HG02571 (cell line): Measurements from ENCODE around the gene S100A6.

Experiments used
- ATAC-seq: cut with Tn5 transposase; IDR thresholded peaks from one replicate; pipeline ENCODE4 v1.9.1; 2021; ENCODE audit warnings: mild to moderate bottlenecking, moderate library complexity; ENCODE audit not compliant: unreplicated experiment

The S100A6 gene

DNA sequence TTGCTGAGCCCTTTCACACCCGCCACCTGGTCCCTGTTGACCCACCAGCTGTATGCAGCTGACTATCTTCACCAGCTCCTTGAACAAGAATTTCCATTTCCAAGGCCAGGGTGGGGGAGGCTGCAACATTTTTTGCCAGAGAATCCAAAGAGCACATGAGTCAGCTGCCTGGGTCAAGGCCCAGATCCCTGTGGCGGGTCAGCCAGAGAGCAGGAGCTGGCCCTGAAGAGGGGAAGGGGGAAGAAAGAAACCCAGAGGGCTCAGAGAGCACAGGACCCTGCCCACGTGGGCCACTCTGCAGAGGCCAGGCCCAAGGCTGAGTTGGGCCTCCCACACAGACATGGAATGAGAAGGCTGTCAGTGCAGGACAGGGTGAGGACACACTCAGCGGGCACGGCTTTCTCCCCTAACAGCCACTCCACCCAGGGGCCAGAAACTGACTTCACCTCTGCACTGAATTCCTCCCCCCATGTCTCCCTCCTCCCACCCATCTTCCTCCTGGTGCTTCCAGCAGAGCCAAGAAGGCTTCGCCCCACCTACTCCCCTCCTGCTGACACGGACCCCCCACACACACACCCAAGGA lies 28.9 kb downstream of the S100A6 start:
- no peak for ATAC-seq

DNA sequence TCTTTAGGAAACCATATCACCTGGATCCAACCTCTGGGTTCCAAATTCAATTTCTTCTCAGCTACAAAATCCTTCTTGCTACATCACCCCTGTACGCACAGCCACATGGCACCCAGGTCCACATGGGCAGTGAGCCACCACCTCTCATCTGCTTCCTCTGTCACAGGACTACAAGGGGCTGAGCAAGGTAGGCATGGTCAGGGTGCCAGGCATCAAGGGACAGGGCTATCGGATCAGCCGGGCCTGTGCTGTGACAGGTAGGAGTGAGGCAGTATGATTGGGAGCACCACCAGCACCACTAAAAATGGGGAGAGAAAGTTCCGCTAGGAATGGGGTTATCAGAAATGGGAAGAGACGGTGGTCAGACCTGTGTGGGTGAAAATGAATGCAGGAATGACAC lies 29.4 kb downstream of the S100A6 start:
- ATAC-seq = no peak

DNA sequence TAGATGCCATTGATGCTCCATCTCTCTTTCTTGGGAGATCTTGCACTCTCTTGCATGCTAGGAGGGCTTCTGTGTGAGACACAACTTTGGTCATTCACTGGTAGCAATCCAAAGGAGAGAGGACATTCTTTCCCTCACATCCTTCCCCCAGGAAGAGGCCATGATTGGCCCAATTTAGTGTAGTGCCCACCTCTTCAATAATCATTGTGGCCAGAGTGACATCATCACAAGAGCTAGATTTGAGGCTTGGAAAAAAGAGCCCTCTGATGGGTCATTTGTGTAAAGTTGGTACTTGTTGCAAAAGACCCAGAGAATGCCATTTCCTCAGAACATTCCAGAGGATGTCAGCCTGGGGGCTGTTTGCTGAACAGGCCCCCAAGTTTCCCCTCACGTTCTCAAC lies 30.2 kb downstream of the S100A6 start:
- no peak for ATAC-seq

DNA sequence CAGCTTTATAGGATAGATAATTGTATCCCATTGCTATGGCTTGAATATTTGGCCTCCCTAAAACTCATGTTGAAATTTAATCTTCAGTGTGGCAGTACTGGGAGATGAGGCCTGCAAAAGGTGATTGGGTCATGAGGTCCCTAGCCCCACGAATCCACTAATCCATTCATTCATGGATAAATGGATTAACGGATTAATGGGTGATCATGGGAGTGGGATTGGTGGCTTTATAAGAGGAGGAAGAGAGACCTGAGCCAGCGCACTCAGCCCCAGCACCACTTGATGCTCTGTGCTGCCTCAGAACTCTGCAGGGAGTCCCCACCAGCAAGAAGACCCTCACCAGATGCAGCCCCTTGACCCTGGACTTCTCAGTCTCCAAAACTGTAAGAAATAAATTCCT lies 32.0 kb downstream of the S100A6 start:
- ATAC-seq = no peak

DNA sequence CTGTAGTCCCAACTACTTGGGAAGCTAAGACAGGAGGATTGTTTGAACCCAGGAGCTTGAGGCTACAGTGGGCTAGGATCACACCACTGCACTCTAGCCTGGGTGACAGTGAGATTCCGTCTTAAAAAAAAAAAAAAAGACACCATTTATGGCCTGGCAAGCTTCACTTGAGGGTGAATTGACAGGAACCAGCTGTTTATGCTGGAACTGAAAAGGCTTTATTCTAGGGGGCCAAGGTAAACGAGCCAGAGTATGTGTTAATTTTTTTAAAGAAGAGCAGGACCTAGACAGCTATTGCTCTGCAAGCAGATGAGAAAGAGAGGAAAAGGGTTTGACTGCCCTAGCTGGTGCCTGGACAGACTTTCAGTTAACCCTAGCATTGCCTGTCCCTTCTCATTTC lies 37.0 kb downstream of the S100A6 start:
- no peak for ATAC-seq

DNA sequence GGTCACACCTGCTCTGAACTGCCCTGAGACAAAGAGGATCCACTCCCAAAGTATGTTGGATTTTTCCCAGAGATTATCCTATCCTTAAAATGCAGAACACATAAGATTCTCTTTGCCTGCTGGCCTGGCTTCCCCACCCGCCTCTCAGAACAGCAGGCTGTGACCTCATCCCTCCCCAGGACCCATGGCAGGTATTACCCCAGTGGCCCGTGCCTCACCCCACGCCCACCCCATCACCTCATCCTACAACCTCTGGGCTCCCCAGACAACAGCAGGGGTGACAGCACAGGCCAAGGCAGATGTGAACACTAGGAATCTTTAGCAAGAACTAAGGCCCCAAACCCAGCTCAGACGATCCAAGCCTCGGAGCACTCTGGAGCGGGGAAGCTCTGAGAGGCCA lies 40.3 kb downstream of the S100A6 start:
- no peak for ATAC-seq

DNA sequence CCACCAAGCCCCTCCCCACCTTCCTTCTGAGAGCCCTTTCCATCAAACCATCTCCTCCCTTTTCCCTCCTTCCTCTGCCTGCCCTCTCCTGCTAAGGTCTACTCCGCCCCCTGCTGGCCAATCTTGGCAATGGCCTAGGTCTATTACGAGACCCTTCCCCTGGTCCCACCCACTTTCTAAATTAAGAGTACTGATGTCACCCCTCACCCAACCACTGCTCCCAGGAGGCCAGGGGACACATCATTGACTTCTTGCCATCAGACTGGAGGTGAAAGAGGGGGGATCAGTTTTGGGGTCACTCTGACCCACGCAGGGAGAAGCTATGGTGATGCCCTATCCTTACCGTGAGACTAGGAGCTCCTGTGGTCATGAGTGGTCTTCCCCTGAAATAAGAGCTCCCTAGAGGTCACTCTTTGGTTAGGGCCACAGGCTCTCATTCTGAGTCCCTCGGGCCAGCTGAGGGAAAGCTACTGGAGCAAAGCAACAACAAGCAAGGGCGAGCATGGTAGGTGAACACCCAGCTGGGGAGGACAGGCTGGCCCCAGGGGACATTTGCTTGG lies 40.7 kb downstream of the S100A6 start:
- no peak for ATAC-seq

DNA sequence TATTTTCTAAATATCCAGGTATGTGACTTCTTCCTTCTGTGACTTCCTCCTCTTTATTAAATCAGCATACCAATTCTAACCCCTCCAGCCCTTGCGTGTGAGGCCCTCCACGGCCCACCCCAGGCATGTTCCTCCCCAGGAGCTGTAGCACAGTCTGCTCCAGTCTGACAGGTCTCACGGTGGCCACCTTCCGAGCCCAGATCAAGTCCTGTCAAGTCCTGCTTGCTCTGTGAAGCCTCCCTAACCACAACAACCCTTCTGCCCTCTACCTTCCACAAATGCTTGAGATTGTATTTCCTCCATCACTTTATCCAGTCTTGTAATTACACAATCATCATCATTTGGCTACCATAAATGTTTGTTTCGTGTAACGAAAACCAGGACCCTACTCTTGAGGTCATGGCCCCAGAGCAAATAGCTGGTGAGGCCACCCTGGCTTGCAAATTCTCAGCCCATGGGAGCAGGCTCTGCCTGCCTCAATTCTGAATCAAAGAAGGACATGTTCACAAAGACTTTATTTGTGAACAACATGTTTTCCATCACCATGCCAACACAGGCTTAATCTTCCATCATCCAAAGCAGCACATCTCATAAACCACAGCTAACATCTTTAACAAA lies 42.3 kb downstream of the S100A6 start:
- no peak for ATAC-seq

DNA sequence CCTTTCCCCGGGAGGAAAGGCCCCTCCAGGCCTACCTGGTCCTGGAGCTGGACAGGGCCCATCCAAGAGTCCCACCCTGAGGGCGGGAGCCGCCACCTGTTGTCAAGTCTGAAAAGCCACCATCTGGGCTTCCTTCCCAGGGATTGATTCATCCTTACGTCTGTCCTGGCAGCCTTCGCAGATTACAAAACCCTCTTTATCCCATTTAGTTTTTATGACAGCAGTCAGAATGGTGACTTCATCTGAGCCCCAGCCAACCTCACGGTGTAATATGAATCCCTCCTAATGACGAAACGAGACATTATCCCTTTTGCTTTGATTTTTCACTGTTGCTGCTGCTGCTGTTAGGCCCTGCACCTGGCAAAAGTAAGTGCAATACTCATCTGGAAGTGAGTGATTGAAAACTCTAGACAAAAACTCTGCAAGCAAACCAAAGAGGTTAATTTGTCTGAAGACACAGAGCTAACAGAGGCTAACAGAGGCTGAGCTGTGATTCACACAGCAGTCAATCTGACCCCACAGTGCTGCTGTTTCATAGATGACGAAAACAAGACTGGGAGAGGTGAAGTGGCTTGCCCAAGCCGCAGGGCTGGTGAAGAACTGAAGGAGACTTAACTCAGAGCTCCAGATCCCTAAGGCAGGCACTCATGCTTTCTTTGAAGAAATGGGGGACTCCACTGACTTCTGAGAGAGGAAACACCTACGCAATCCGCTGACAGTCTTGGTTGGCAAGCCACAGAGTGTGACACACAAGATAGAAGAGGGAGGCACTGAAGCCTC lies 45.3 kb downstream of the S100A6 start:
- no peak for ATAC-seq

DNA sequence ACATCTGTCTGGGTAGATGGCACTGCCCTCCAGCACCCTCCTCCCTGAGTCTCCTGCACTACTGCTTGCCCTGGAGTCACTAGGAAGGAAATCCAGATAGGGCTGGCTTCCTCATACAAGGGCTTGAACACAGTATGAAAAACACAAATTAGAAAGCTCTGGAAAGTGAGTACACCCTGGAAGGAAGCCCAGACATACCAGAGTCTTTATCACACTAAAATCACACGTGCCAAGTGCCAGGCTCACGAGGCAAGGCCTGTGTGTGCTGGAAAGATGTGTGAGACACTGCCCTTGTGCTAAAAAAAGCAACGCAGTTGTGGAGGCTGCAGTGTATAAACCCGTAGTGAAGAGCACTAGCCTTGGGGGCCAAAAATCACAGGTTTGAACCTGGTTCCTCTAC lies 47.1 kb downstream of the S100A6 start:
- no peak for ATAC-seq

DNA sequence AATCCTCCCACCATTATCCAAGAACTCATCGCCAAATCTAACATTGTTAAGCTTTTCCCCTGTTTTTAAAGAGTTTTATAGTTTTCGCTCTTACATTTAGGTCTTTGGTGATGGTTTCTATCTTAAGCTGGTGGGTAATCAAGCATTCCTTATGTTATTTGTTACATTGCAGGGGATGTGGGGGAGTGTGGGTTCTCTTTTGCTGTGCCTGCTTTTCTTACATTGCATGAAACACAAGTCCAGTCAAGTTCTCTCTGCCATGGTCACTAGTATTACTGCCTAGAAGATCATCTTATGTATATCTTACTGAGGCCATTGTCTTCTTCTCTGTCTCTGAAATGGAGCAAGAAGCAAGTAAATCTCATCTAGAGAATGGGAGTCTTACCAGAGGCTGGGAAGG lies 48.1 kb downstream of the S100A6 start:
- no peak for ATAC-seq

DNA sequence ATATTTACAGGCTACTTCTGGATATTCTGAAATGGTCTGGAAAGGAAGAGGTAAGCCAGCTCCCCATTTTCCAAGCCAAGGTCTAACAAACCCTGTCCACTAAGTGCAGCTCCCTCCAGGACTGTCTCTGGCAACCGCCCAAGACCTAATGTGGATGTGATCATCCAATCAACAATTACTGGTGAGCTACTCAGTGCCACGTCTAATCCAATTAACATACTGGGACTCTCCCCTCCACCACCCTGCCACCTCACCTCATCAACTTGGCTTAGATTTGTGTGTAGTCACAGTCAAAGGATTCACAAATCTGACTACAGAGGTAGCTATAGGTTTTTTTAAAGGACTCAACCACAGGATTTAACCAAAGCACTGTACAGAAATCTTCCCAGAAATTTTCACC lies 49.9 kb downstream of the S100A6 start:
- ATAC-seq = no peak
